DMS 273 (cell line): ENCODE results near the gene SLC25A25.
"Not testable (repeated sequence)": the region's sequence is repeated elsewhere in the genome, so short reads cannot be mapped to it uniquely, and the experiment has no call there.

ENCODE experiments used
- DNase-seq: peaks from one replicate; lab custom pipeline; 2025; ENCODE audit not compliant: unreplicated experiment; lab: John Stamatoyannopoulos, UW

The SLC25A25 gene

DNA sequence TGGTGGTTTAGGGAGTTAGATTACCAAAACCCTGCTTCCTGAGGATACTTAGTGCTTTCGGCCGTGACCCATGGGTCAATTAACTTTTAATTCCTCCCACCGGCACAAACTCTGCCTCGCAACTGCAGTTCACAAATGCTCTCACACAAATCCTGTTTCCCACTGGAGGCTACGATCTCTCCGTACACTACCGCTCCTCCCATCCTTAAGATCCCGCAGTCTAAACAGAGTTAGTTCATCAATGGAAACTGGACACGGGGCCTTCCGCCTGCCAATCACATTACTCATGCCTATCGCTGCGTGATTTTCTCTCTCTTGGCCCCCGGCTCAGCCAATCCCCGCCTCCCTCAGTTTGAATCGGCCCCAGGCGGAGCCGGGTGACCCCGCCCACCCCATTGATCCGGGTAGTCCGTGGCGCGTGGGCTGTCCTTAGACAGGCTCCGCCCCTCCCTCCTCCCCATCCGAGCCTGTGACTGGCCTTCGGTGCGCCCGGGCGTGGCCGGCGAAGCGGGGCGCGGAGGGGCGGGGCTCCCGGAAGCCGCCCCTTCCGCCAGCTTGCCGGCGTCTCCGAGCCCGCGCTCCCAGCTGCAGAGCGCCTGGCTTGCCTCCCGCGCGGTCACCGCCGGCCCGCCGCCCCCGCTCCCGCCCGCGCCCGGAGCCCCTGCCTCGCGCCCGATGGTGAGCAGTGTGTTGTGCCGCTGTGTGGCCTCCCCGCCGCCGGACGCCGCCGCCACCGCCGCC is at the start of gene SLC25A25:
SLC25A25 (plus strand) TSS at position 588 of the 741 bp plus-strand sequence; CDS start at position 676, 88 bp downstream.
- DNase-seq: peak; percentile 99

DNA sequence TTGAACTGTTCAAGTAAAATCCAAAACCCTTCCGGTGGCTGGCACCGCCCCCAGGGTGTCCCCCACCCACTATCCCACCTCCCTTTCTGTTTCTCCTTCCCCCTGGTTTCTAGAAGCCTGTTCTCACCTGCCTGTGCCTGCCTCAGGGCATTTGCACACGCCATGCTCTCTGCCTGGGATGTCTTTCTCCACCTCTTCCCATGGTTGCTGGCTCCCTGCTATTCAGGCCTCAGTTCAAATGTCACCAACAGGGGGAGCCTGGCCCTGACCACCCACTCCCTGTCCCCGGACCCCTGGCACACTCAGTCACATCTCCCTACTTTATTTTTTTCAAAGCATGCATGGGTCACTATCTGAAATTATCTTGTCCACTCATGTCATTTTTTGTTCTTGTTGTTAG is 47.3 kb upstream of the SLC25A25 start:
- peak; percentile 12 for DNase-seq

DNA sequence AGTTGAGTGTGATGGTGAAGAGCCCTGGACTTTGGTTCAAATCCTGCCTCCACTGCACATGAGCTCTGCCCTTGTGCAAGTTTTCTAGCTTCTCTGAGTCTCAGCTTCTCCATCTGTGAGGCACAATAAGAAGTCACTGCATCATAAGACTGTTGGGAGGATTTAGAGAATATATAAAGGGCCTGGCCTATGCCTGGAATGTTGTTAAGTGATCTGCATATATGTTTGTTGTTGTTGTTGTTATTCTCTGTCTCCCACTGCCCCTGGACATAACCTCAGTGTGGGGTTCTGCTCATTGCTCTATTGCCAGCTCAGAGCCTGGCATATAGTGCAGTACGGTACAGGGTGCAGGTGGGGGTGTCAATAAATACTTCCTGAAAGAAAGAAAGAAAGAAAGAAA is 46.9 kb upstream of the SLC25A25 start:
- DNase-seq: no peak

DNA sequence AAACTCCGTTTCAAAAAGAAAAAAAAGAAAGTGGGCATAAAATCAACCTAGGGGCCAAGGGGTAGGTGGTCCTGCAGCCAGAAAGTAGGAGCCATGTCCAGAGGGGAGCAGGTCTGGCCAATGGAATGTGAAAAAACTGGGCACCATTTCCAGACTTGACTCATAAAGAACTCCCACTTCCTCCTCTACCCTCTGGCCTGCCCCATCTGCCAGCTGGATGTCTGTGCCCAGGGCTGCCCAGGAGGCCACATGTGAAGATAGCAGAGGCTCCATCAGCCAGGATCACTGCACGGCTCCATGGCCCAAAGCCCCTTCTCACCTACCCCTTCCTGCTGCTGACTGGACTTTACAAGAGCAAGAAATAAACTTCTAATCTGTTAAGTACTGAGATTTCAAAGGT is 45.1 kb upstream of the SLC25A25 start:
- peak; percentile 56 for DNase-seq

DNA sequence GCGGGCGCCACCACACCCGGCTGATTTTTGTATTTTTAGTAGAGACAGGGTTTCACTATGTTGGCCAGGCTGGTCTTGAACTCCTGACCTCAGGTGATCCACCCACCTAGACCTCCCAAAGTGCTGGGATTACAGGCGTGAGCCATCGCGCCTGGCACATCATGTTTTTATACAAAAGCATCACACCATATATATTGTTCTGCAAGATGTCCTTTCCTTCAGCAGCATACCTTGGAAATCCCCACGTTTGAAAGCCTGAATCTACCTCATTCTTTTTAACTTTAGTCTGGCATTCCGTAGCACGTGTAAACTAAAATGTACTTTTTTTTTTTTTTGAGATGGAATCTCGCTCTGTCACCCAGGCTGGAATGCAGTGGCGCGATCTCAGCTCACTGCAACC is 44.4 kb upstream of the SLC25A25 start:
- DNase-seq: not testable (repeated sequence)

DNA sequence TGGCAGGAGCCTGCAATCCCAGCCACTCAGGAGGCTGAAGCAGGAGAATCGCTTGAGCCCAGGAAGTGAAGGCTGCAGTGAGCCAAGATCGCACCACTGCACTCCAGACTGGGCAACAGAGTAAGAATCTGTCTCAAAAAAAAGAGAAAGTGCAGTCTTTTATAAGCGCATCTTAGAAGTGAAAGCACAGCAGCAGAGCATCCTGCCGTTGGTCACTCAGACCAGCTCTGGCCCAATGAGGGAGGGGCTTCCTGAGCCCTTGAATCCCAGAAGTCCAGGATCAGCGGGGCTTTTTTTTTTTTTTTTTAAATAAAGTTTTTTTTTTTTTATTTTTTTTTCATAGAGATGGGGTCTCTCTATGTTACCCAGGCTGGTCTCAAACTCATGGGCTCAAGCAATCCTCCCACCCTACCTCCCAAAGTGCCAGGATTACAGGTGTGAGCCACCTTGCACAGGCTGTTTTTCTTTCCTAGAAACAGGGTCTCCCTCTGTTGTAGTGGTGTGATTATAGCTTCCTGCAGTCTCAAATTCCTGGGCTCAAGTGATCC is 43.2 kb upstream of the SLC25A25 start:
- no peak for DNase-seq

DNA sequence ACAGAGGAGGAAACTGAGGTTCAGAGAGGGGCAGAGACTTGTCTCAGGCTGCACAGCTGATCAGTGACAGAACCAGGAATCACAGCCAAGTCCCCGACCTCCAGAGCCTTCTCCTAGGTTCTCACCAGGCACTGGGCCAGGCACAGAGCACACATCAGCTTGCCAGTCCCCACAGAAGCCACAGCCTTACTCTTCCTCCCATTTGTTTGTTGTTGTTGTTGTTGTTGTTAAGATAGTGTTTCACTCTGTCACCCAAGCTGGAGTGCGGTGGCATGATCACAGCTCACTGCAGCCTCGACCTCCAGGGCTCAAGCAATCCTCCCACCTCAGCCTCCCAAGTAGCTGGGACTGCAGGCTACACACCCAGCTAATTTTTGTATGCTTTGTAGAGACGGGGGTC is 42.3 kb upstream of the SLC25A25 start:
- DNase-seq: no peak

DNA sequence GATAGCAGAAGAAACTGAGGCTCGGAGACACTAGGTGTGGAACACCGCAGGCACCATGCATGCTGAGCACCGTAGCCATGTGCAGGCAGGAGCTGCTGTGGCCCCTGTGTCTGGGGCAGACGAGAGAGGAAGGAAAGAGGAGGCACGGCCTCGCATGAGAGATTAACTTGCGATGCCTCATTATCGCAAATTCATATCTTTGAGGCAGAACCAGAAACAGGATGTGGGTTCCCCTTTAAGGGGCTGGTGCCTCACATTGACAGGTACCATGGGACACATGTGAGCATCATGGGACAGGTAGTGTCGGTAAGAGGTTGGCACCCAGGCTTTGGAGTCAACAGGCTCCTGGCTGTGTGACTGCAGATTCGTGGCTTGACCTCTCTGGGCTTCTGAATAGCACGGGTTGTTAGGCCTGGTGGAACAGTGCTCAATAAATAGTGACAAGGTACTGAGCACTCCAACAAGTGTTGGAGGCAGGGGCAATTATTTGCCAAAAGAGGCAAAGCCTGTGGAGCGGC is 41.7 kb upstream of the SLC25A25 start:
- no peak for DNase-seq

DNA sequence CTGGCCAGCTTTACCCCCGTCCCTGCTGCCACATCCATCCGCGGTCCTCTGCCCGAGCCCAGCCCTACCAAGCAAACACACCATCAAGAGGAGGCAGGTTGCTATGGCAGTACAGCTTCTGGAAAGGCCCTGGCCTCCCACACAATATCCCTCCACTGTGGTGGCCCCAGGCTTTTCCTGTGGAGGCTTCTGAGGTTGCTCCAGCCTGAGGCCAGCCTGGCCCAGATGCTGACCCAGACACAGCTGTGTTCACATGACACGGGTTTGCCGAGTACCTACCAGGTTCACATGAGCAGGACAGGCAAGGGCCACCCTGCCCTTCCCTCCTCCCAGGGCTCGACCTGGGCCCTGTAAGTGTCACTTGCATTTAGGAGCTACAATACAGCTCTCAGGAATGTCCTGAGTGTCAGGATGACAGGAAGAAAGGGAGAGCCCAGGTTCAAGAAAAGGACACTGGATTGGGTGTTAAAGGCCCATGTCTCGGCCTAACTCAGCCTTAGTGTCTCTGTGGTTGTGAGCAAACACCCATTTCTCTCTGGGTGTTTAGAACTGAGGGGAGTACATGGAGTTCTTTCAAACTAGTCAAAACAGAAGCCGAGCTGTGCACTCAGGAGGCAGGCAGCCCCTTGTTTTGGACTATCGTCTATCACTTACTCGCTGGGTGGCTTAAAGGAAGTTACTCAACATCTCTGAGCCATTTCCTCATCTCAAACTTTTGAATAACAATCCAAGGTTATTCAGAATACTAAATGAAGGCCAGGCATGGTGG is 41.1 kb upstream of the SLC25A25 start:
- DNase-seq: no peak

DNA sequence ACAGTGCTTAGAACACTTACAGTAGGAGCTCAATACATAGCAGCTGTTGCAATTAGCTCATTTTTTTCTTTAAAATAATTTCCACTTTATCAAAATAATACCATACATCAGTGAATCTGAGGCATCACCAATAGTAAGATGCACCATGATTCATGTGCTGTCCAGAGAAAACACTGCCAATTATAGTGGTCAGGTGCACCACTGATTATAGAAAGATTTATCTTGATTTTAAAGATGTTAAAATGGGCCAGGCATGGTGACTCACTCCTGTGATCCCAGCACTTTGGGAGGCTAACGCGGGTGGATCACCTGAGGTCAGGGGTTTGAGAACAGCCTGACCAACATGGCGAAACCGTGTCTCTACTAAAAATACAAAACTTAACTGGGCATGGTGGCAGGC is 40.3 kb upstream of the SLC25A25 start:
- DNase-seq: no peak

DNA sequence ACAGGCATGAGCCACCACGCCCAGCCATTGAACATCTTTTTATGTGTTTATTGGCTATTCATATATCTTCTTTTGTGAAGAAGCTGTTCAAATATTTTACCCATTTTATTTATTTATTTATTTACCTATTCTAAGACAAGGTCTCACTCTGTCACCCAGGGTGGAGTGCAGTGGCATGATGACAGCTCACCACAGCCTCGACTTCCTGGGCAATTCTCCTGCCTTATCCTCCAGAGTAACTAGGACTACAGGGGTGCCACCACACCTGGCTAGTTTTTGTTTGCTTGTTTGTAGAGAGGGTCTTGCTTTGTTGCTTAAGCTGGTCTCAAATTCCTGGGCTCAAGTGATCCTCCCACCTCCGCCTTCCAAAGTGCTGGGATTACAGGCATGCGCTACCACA is 34.4 kb upstream of the SLC25A25 start:
- no peak for DNase-seq

DNA sequence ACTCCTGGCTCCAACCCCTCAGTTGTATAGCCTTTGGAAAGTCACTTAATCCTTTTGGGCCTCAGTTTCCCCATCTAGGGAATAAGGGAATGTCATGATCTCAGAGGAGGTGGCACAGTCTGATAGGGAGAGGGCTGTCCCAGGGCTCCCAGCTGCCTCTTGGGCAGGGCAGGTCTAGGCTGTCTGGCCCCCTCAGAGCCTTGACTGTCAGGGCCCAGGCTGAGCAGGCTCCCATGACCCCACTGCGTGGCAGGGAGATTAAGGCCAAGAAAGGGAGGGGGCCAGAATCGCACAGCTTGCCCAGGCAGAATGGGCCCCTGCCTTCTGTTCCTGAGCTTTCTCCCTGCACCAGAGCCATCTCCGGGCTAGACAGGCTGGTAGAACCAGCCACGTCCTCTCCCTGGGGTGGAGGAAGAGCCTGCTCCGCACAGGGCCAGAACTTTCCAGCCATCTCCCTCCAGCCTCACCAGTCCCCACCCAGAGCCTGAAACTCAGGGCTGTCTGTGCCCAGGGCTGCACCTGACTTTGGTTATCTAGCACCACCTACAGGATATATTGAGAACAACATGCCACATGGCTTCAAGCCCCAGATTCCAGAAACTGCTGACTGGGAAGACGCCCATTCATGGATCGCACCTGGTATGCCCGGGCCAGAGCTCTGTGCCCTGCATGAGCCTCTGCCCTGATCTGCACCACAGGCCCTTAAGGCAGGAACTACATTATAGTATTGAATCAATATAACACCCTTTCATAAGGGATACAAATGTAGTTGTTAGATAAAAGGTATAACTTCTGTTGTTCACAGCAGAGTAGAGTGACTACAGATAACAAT is 33.0 kb upstream of the SLC25A25 start:
- DNase-seq: peak; percentile 87

DNA sequence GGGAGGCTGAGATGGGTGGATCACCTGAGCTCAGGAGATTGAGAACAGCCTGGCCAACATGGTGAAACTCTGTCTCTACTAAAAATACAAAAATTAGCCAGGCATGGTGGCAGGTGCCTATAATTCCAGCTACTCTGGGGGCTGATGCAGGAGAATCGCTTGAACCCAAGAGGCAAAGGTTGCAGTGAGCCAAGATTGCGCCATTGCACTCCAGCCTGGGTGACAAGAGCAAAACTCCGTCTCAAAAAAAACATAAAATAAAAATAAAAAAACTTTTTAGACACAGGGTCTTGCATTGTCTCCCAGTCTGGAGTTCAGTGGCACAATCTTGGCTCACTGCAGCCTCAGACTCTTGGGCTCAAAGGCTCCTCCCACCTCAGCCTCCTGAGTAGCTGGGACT is 31.5 kb upstream of the SLC25A25 start:
- DNase-seq: not testable (repeated sequence)

DNA sequence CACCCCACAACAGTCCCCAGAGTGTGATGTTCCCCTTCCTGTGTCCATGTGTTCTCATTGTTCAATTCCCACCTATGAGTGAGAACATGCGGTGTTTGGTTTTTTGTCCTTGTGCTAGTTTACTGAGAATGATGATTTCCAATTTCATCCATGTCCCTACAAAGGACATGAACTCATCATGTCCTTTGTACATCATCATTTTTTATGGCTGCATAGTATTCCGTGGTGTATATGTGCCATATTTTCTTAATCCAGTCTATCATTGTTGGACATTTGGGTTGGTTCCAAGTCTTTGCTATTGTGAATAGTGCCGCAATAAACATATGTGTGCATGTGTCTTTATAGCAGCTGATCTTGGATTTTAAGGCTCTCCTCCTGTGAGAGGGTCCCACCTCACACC is 27.2 kb upstream of the SLC25A25 start:
- DNase-seq: not testable (repeated sequence)

DNA sequence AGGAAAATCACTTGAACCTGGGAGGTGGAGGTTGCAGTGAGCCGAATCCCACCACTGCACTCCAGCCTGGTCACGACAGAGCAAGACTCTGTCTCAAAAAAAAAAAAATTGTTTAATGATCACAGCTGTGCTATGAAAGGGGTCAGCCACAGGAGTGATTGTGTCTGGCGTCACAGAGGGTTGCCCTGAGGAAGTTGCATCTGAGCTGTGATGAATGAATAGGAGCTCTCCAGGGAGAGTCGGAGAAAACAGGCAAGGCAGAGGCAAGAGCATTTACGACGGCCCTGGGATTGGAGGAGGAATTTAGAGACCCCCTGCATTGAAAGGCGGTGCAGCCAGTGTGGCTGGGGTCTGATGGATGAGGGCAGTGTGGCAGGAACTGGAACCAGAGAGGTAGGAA is 26.0 kb upstream of the SLC25A25 start:
- DNase-seq: no peak

DNA sequence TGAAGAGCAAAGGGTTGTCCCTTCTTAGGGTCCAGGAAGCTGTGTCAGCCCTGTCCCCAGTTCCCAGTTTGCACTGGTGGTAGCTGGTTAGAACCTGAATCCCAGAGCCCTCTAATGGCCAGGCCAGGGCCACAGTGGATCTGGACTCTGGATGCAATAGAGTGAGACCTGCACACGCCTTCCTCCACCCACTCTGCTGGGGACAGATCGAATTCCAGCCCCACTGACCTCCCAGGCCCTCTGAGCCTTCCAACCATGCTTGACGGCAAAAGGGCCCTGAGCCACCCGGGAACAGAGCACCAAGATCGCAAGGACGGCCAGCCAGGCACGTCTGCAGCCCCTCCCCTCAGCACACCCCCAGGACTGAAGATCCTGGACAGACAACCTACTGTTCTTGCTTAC is 24.6 kb upstream of the SLC25A25 start:
- DNase-seq: no peak

DNA sequence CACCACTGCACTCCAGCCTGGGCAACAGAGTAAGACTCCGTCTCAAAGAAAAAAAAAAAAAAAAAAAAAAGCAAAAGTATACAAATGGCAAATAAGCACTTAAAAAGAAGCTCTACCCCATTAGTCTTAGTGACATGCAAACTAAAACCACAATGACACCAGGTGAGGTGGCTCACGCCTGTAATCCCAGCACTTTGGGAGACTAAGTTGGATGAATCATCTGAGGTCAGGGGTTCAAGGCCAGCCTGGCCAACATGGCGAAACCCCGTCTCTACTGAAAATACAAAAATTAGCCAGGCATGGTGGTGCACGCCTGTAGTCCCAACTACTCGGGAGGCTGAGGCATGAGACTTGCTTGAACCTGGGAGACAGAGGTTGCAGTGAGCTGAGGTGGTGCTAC is 22.6 kb upstream of the SLC25A25 start:
- DNase-seq: not testable (repeated sequence)

DNA sequence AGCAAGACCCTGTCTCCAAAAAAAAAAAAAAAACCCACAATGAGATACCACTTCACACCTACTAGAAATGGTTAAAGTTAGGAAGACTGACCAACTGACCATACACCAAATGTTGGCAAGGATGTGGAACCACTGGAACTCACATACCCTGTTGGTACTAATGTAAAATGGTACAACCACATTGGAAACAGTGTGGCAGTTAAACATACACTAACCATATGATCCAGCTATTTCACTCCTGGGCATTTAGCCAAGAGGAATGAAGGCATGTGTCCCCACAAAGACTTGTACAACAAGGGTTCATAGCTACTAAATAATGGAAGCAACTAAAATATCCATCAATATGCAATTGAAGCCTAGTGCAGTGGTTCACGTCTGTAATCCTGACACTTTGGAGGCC is 22.2 kb upstream of the SLC25A25 start:
- DNase-seq: peak; percentile 59

DNA sequence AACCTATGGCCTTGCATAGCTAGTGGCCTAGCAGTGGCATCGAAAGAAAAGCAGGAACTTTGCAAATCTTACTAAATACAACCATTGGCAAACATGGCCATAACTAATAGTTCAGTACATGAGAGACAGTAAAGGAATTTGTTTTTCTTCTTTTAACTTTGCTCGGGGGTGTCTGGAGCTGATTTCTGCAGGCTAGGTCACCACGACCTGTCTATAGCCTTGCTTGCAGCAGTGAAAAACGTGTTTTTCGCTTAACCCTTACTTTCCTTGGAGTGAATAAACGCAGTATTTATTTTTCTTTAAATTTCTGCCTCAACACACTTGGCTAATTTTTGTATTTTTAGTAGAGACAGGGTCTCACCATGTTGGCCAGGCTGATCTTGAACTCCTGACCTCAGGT is 20.8 kb upstream of the SLC25A25 start:
- DNase-seq: no peak

DNA sequence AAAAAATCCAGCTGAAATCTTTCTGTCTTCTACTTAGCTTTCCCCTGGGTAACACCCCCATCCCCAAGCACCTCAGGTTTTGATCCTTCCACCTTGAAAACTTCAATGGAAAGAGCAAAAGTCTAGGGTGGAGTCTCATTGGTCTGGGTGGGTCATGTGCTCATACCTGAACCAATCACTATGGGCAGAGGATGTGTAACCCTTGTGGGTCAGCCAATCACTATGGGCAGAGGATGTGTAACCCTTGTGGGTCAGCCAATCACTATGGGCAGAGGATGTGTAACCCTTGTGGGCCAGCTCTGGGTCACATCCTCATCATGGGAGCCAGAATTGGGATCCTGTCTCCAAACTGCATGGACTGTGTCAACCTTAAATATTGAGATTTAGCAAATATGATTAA is 19.4 kb upstream of the SLC25A25 start:
- no peak for DNase-seq

DNA sequence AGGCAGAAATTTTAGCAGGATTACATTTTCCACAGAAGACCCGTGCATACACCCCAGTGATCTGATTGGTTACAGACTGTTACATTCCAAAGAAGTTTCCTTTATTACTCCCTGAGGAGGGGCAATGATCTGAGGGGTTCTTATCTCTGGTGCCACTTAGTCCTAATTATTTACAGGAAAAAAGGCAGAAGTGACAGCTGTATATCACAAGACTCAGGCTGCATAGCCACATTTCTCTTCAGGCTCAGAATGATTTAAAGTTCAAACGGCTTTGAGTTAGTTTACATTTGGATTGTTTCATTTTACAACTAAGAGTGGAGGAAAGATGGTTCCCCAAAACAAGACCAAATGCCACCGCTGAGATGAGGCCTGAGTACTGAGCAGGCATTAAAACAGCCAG is 18.2 kb upstream of the SLC25A25 start:
- DNase-seq: no peak
